Thyroid gland (tissue), 4 donors: Measurements from ENCODE around the gene ASXL1.

ENCODE experiments used
- POLR2A ChIP-seq, 2 donors: fragments of 450-650 bp; IDR thresholded peaks; one replicate each; pipeline ENCODE4 v1.6.1; 2017; ENCODE audit warnings: antibody characterized with exemption in 2 of 2, mild to moderate bottlenecking in 2 of 2, moderate library complexity in 1 of 2
- TF ChIP-seq, protein P1 (sequence below), 6 experiments: fragments of 200-600 bp in 3 of 6; fragments of 450-650 bp in 3 of 6; sonication (generic) in 3 of 6; IDR thresholded peaks; one replicate each; pipeline ENCODE4 v1.5.1; 2016 to 2019; ENCODE audit warnings: antibody characterized with exemption in 6 of 6, mild to moderate bottlenecking in 2 of 6, inconsistent platforms in 1 of 6, moderate library complexity in 1 of 6

GRCh38 chr20:32444474-32445220, 86.5 kb downstream of the ASXL1 start:
- TF ChIP-seq, protein P1, sequence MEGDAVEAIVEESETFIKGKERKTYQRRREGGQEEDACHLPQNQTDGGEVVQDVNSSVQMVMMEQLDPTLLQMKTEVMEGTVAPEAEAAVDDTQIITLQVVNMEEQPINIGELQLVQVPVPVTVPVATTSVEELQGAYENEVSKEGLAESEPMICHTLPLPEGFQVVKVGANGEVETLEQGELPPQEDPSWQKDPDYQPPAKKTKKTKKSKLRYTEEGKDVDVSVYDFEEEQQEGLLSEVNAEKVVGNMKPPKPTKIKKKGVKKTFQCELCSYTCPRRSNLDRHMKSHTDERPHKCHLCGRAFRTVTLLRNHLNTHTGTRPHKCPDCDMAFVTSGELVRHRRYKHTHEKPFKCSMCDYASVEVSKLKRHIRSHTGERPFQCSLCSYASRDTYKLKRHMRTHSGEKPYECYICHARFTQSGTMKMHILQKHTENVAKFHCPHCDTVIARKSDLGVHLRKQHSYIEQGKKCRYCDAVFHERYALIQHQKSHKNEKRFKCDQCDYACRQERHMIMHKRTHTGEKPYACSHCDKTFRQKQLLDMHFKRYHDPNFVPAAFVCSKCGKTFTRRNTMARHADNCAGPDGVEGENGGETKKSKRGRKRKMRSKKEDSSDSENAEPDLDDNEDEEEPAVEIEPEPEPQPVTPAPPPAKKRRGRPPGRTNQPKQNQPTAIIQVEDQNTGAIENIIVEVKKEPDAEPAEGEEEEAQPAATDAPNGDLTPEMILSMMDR (IDR thresholded peaks at IDR 0.05): no peak
- no peak for TF ChIP-seq POLR2A (IDR thresholded peaks at IDR 0.05)
